ENCODE measurements around the gene POLR2L. TPM values are rescaled to one million over a fixed set of nuclear protein-coding genes. Genes with fewer than 3 reads are reported as not detected.
A peak's percentile ranks its signal among the peaks of the same experiment; 100 is the strongest.

Gene POLR2L
- total and polyA plus RNA-seq, 2 donors = 92.1 to 92.3 TPM

DNA sequence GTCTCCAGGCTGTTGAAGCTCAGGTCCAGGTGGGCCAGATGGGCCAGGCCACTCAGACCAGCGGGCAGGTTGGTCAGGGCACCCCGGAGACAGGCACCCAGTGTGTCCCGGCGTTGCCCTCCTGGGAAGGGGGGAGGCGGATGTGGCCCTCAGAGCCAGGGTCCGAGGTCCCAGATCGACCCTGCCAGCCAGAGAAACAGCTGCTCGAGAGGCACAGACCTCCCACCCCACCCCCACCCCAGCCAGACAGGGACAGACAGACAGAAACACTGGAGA, 38.9 kb downstream of the POLR2L start:
- Histone ChIP-seq H3K27me3 (ENCODE audit: control insufficient read depth in 2 of 2, insufficient read depth in 1 of 2, low read length in 1 of 2) (no peaks in the 10 kb centered on the region), H3K9me3 (ENCODE audit: control insufficient read depth in 2 of 2, insufficient read depth in 1 of 2, low read length in 1 of 2) (peaks cover 0 to 5% of the 10 kb centered on the region in 2 donors), H3K4me1 (ENCODE audit: control insufficient read depth in 2 of 2, insufficient read depth in 2 of 2, low read length in 2 of 2) (peaks cover 24 to 31% of the 10 kb centered on the region in 2 donors), H3K36me3 (ENCODE audit: control insufficient read depth in 2 of 2, insufficient read depth in 2 of 2, low read length in 1 of 2) (peaks cover 38 to 43% of the 10 kb centered on the region in 2 donors), H3K4me3 (ENCODE audit: low read length in 2 of 2) (no peak overlapping the region), H3K27ac (ENCODE audit: low read depth in 1 of 2, low read length in 1 of 2) (no peak overlapping the region)
- DNase-seq (ENCODE audit: low read depth in 6 of 9, low spot score in 9 of 9) = no peak
- 93% methylated on average over 8 of the region's 8 CpGs for WGBS

DNA sequence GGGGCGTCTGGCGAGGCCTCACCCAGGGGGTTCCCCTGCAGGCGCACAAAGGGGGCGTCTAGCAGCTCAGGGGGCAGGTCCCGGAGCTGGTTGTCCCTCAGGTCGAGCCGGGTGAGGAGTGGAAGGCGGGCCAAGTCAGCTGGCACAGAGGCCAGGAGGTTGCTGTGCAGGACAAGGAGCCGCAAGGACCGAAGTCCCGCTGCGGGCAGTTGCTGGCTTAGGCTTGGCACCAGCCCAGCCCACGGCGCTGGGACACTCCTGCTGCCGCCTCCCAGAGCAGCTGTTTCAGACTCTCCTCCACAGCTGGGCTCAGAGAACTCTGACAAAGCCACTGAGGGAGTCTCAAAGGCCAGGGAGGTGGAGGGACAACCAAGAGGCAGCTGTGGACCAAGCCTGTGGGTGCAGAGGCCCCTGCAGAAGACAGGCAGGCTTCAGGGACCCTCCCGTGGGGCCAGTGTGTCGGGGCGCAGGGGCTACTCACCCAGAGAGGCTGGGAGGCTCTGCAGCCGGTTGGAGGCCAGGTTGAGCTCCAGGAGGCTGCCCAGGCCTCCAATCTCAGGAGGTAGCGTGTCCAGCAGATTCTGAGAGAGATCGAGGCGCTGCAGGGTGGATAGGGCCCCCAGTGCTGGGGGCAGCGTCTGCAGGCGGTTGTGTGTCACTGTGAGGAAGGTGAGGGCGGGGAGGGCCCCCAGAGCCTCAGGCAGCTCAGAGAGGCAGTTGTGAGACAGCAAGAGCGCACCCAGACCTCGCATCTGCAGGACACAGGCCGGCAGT, 39.4 kb downstream of the POLR2L start:
- H3K9me3 ChIP-seq (ENCODE audit: control insufficient read depth in 2 of 2, insufficient read depth in 1 of 2, low read length in 1 of 2) = peaks cover 0 to 5% of the 10 kb centered on the region in 2 donors
- H3K36me3 ChIP-seq (ENCODE audit: control insufficient read depth in 2 of 2, insufficient read depth in 2 of 2, low read length in 1 of 2) = peaks cover 38 to 43% of the 10 kb centered on the region in 2 donors
- no peaks in the 10 kb centered on the region for H3K27me3 ChIP-seq (ENCODE audit: control insufficient read depth in 2 of 2, insufficient read depth in 1 of 2, low read length in 1 of 2)
- peaks cover 25 to 30% of the 10 kb centered on the region in 2 donors for H3K4me1 ChIP-seq (ENCODE audit: control insufficient read depth in 2 of 2, insufficient read depth in 2 of 2, low read length in 2 of 2)
- no peak for DNase-seq (ENCODE audit: low read depth in 6 of 9, low spot score in 9 of 9)
- WGBS = 96% methylated on average over 28 of the region's 28 CpGs
- no peak overlapping the region for H3K27ac ChIP-seq (ENCODE audit: low read depth in 1 of 2, low read length in 1 of 2)
- no peak overlapping the region for H3K4me3 ChIP-seq (ENCODE audit: low read length in 2 of 2)

DNA sequence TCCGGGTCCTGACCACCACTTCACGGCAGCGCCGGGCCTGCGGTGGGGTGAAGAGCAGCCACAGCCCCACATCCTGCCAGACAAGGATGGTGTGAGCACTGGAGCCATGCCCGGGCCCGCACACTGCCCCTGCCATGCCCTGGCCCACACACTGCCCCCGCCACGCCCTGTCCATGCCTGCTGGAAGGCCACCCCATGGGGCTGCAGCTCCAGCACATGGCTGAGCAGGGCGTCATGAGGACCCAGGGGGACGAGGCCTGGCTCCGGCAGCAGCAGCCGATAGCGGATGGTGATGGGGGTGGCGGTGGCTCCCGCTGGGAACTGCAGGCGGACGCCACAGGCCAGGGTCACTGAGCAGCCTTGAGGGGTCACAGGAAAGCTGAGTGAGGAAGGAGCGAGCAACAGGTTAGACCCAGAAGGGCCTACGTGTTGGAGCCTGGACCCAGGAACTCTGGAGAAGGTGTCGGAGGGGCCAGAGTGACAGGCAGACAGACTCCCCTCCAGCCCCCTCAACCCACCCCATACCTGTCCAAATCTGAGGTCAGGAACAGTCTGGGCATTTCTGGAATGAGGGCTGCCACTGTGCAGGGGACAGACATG, 40.2 kb downstream of the POLR2L start:
- peaks cover 38 to 43% of the 10 kb centered on the region in 2 donors for H3K36me3 ChIP-seq (ENCODE audit: control insufficient read depth in 2 of 2, insufficient read depth in 2 of 2, low read length in 1 of 2)
- no peak overlapping the region for H3K4me3 ChIP-seq (ENCODE audit: low read length in 2 of 2)
- H3K9me3 ChIP-seq (ENCODE audit: control insufficient read depth in 2 of 2, insufficient read depth in 1 of 2, low read length in 1 of 2) = peaks cover 0 to 5% of the 10 kb centered on the region in 2 donors
- DNase-seq (ENCODE audit: low read depth in 6 of 9, low spot score in 9 of 9) = no peak
- WGBS = over 99% methylated on average over 21 of the region's 21 CpGs
- H3K27ac ChIP-seq (ENCODE audit: low read depth in 1 of 2, low read length in 1 of 2) = no peak overlapping the region
- H3K27me3 ChIP-seq (ENCODE audit: control insufficient read depth in 2 of 2, insufficient read depth in 1 of 2, low read length in 1 of 2) = no peaks in the 10 kb centered on the region
- H3K4me1 ChIP-seq (ENCODE audit: control insufficient read depth in 2 of 2, insufficient read depth in 2 of 2, low read length in 2 of 2) = peaks cover 25 to 37% of the 10 kb centered on the region in 2 donors

DNA sequence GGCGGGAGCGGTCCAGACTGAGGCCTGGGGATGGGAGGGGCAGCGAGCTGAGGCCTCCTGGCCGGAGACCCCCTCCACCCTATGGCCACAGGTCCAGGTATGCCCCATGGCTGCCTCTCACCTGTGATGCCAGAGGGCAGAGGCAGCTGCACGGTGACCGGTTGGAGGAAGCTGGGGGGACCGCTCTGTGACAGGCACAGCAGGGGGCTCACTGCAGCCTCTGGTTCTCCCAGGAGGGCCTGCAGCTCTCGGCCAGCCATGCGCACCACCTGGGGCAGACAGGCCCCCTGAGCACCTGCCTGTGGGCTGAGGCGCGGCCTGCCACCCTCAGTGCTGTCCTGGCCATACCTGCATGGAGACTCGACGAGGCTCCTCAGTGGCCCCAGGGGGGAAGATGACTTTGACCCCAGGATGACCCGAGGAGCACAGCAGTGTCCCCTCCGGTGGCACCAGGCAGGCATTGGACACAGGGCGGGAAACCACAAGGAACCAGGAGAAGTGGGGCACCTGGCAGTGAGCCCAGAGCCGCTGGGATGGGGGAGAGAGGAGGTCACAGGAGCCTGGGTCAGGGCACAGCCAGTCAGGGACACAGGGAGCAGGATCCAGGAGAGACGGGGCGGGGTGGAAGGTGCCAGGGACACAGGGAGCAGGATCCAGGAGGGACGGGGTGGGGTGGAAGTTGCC, 41.1 kb downstream of the POLR2L start:
- WGBS = 97% methylated on average over 20 of the region's 20 CpGs
- Histone ChIP-seq H3K27me3 (ENCODE audit: control insufficient read depth in 2 of 2, insufficient read depth in 1 of 2, low read length in 1 of 2) (no peaks in the 10 kb centered on the region), H3K9me3 (ENCODE audit: control insufficient read depth in 2 of 2, insufficient read depth in 1 of 2, low read length in 1 of 2) (peaks cover 0 to 5% of the 10 kb centered on the region in 2 donors), H3K4me3 (ENCODE audit: low read length in 2 of 2) (no peak overlapping the region), H3K27ac (ENCODE audit: low read depth in 1 of 2, low read length in 1 of 2) (no peak overlapping the region), H3K36me3 (ENCODE audit: control insufficient read depth in 2 of 2, insufficient read depth in 2 of 2, low read length in 1 of 2) (peaks cover 38 to 43% of the 10 kb centered on the region in 2 donors), H3K4me1 (ENCODE audit: control insufficient read depth in 2 of 2, insufficient read depth in 2 of 2, low read length in 2 of 2) (peaks cover 34 to 46% of the 10 kb centered on the region in 2 donors)
- DNase-seq (ENCODE audit: low read depth in 6 of 9, low spot score in 9 of 9) = no peak

DNA sequence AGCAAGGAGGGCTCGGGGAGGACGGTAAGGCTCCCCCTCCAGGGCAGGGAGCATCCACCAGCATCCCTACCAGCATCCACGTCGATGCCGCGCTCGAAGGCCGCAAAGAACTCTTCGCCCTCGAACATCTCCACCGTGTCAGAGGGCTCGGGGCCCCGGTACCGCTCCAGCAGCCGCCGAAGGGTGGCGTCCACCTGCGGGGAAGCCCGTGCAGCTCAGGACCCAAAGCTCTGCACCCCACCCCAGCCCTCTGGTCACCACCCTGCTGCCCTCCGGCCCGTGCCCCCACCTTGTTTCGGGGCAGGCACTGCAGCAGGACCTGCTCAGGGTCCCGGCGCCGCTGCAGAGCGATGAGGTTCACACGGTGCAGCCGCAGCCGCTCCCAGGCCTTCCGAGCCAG, 41.9 kb downstream of the POLR2L start:
- Histone ChIP-seq H3K9me3 (ENCODE audit: control insufficient read depth in 2 of 2, insufficient read depth in 1 of 2, low read length in 1 of 2) (peaks cover 0 to 7% of the 10 kb centered on the region in 2 donors), H3K4me3 (ENCODE audit: low read length in 2 of 2) (no peak overlapping the region), H3K27ac (ENCODE audit: low read depth in 1 of 2, low read length in 1 of 2) (no peak overlapping the region), H3K27me3 (ENCODE audit: control insufficient read depth in 2 of 2, insufficient read depth in 1 of 2, low read length in 1 of 2) (no peaks in the 10 kb centered on the region), H3K4me1 (ENCODE audit: control insufficient read depth in 2 of 2, insufficient read depth in 2 of 2, low read length in 2 of 2) (peaks cover 37 to 50% of the 10 kb centered on the region in 2 donors), H3K36me3 (ENCODE audit: control insufficient read depth in 2 of 2, insufficient read depth in 2 of 2, low read length in 1 of 2) (peaks cover 38 to 43% of the 10 kb centered on the region in 2 donors)
- WGBS = 95% methylated on average over 30 of the region's 30 CpGs
- DNase-seq (ENCODE audit: low read depth in 6 of 9, low spot score in 9 of 9) = no peak

DNA sequence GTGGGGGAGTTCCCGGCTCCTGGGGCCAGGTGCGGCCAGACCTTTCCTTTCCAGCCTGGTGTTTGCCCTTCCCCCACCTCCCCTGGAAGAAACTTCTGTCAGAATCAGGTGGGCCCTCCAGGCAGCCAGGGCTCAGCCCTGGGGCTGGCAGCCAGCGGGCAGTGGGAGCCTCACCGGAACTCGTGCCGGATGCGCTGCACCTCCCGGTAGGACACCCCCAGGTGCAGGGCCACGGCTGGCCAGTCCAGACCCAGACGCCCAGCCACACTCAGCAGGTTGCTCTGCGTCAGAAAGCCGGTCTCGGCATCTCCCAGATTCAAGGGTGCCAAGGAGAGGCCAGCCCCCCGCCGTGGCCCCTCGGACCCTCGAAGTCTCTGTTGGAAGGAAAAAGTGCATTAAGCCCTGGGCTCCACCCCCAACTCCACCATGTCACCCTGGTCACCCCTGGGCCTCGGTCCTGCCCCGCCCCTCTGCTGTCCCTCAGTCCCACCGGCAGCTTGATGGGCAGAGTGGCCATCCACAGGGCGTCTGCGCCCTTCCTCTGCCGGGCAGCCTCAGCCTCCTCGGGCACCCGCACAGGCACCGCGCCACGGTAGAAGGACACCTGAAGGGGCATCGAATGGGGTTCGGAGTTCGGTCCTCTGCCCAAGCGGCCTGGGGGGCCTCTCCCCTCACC, 42.5 kb downstream of the POLR2L start:
- WGBS = 98% methylated on average over 32 of the region's 32 CpGs

DNA sequence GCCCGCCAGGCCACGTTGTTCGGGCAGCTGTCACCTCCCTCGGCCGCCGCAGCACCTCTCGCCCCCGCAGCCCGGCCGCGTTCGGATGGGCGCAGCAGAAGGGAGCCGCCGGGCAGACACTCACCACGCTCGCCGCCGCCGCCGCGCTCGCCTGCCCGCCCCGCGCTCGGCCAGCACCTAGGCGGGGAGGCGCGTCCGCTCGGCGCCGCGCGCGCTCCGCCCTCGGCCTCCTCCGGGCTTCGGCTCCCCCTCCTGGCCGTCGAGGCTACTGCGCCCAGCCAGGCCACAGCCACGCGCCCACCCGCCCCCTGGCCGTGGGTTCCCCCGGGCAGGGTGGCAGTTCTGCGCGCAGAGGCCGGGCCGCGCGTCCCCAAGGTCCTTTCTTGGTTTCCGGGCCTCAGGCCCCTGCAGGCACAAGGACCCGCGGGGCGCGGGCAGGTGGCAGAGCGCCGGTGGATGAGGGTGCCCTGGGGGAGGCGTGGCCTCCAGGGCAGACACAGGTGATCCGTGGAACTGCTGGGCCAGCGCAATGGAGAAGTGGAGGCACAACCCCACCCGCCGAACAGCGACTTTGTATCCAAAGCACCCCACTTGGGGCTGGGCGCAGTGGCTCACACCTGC, 44.1 kb downstream of the POLR2L start, which contains the start of gene SLC25A22:
TSS of gene SLC25A22 (minus strand) at position 189 of the 621 bp plus-strand sequence. CDS start 3,275 bp downstream, outside the sequence.
- peak within 1 kb of the TSS; percentile 81 to 82 for H3K4me3 ChIP-seq (ENCODE audit: low read length in 2 of 2)
- peaks cover 37 to 56% of the 10 kb centered on the region in 2 donors for H3K36me3 ChIP-seq (ENCODE audit: control insufficient read depth in 2 of 2, insufficient read depth in 2 of 2, low read length in 1 of 2)

More for the DNA sequence above, 42.5 kb downstream of the POLR2L start:
- Histone ChIP-seq H3K36me3 (ENCODE audit: control insufficient read depth in 2 of 2, insufficient read depth in 2 of 2, low read length in 1 of 2) (peaks cover 38 to 43% of the 10 kb centered on the region in 2 donors), H3K4me1 (ENCODE audit: control insufficient read depth in 2 of 2, insufficient read depth in 2 of 2, low read length in 2 of 2) (peaks cover 37 to 54% of the 10 kb centered on the region in 2 donors), H3K27ac (ENCODE audit: low read depth in 1 of 2, low read length in 1 of 2) (no peak overlapping the region), H3K9me3 (ENCODE audit: control insufficient read depth in 2 of 2, insufficient read depth in 1 of 2, low read length in 1 of 2) (peaks cover 0 to 3% of the 10 kb centered on the region in 2 donors), H3K4me3 (ENCODE audit: low read length in 2 of 2) (no peak overlapping the region), H3K27me3 (ENCODE audit: control insufficient read depth in 2 of 2, insufficient read depth in 1 of 2, low read length in 1 of 2) (no peaks in the 10 kb centered on the region)
- no peak for DNase-seq (ENCODE audit: low read depth in 6 of 9, low spot score in 9 of 9)

DNA sequence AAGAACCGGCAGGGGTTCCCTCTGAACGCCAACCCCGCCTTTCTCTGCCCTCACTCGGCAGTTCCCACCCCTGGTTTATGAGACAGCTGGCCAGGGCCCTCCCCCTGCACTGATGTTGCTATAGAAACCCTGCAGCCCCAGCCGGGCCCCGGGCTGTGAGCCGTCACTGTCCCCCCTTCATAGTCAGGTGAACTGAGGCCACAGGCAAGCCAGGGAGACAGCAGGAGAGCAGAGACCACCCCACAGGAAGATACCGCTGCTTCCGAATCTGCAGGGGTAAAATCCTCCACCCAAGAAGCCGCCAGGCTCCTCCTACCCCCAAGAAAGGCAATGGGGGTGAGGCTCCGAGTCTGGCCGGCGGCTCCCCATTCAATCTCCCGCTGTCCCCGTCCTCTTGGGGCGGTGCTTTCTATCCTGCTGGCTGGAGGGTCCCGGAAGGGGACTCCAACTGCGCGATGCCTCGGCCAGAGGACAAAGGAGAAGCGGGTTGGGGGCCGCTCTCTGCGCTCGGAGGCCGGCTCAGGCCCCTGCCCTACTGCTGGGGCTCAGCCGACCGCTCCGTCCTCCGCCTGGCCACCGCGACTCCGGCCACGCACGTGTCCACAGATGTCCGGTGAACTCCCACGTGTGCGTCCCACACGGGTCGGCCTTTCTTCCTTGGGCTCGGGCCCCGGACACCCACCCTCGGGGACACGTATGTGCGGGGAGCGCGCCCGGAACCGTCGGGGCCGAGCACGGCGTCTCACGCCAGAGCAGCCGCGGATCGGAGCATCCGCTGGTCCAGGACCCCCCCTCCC, 44.8 kb downstream of the POLR2L start:
- Histone ChIP-seq H3K4me1 (ENCODE audit: control insufficient read depth in 2 of 2, insufficient read depth in 2 of 2, low read length in 2 of 2) (peaks cover 21 to 32% of the 10 kb centered on the region in 2 donors), H3K4me3 (ENCODE audit: low read length in 2 of 2) (peak overlapping the region; percentile 81 to 82), H3K36me3 (ENCODE audit: control insufficient read depth in 2 of 2, insufficient read depth in 2 of 2, low read length in 1 of 2) (peaks cover 35 to 54% of the 10 kb centered on the region in 2 donors), H3K27ac (ENCODE audit: low read depth in 1 of 2, low read length in 1 of 2) (peak overlapping the region; percentile 90 to 92), H3K9me3 (ENCODE audit: control insufficient read depth in 2 of 2, insufficient read depth in 1 of 2, low read length in 1 of 2) (peaks cover 0 to 3% of the 10 kb centered on the region in 2 donors), H3K27me3 (ENCODE audit: control insufficient read depth in 2 of 2, insufficient read depth in 1 of 2, low read length in 1 of 2) (no peaks in the 10 kb centered on the region)
- DNase-seq (ENCODE audit: low read depth in 6 of 9, low spot score in 9 of 9) = peak in 6 of 9 donors; percentile 52 to 85 (median 70)
- under 1% methylated on average over 57 of the region's 57 CpGs for WGBS

More for the DNA sequence above, 44.1 kb downstream of the POLR2L start, which contains the start of gene SLC25A22:
- peak in 5 of 9 donors; percentile 57 to 83 (median 75) for DNase-seq (ENCODE audit: low read depth in 6 of 9, low spot score in 9 of 9)
- H3K27me3 ChIP-seq (ENCODE audit: control insufficient read depth in 2 of 2, insufficient read depth in 1 of 2, low read length in 1 of 2) = no peaks in the 10 kb centered on the region
- 4% methylated on average over 69 of the region's 69 CpGs for WGBS
- H3K4me1 ChIP-seq (ENCODE audit: control insufficient read depth in 2 of 2, insufficient read depth in 2 of 2, low read length in 2 of 2) = peaks cover 22 to 38% of the 10 kb centered on the region in 2 donors
- H3K27ac ChIP-seq (ENCODE audit: low read depth in 1 of 2, low read length in 1 of 2) = peak within 1 kb of the TSS; percentile 90 to 92
- peaks cover 0 to 3% of the 10 kb centered on the region in 2 donors for H3K9me3 ChIP-seq (ENCODE audit: control insufficient read depth in 2 of 2, insufficient read depth in 1 of 2, low read length in 1 of 2)

Measured in thymus (tissue), 11 donors.